T-helper 1 cell (primary cell): Measurements from ENCODE around the gene TANGO6.
"Not testable (repeated sequence)": the region's sequence is repeated elsewhere in the genome, so short reads cannot be mapped to it uniquely, and the experiment has no call there.

Source experiments
- DNase-seq, 5 donors: peaks; one replicate each; pipeline ENCODE4 v3.0.0-alpha.2; 2012 to 2020

The TANGO6 gene

GRCh38 chr16:68973611-68974120 is 130.3 kb downstream of the TANGO6 start:
- DNase-seq = no peak

DNA sequence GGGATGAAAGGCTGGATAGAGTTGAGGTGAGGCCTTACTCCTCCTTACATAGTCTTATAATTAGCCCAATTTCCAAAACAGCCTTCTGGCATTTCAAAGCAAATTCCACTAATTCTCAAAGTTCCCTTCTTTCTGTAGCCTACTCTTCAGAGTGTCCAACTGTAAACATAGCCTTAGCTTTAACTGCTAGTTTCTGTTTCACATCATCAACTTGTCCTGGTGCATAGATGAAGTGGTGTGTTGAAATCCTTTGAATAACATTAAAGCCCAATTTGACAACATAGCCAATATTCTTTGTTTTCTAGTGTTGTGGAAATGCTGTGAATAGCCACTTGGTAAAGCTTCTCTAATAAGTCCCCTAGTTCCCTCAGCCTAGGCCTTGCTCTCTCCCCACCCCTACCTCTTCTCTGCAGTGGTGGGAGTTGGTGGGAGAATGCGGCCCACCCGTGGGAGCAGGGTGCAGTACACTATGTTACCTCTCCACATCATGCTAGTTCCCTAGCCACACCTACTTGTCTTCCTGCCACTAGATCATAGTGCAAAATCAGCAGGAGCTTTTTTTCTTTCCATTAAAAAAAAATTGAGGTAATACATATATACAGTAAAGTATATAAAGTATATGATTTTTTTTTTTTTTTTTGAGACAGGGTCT is 135.1 kb downstream of the TANGO6 start:
- no peak for DNase-seq

DNA sequence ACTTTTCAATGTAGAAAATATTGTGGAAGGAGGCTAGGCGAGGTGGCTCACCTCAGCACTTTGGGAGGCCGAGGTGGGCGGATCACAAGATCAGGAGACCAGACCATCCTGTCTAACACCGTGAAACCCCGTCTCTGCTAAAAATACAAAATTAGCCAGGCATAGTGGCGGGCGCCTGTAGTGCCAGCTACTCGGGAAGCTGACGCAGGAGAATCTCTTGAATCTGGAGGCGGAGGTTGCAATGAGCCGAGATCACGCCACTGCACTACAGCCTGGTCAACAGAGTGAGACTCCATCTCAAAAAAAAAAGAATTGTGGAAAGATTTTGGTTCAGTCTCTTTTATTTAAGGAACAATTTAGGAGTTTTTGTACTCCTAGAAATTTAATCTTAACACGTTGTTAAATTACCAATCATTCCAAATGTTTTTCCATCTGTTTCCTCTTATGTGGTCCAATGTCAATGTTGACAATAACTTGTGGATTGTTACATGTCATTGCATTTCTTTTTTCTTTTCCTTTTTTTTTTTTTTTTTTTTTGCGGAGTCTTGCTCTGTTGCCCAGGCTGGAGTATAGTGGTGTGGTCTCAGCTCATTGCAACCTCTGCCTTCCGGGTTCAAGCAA is 137.5 kb downstream of the TANGO6 start:
- DNase-seq = no peak

GRCh38 chr16:68981971-68982370 is 138.6 kb downstream of the TANGO6 start:
- DNase-seq = no peak

DNA sequence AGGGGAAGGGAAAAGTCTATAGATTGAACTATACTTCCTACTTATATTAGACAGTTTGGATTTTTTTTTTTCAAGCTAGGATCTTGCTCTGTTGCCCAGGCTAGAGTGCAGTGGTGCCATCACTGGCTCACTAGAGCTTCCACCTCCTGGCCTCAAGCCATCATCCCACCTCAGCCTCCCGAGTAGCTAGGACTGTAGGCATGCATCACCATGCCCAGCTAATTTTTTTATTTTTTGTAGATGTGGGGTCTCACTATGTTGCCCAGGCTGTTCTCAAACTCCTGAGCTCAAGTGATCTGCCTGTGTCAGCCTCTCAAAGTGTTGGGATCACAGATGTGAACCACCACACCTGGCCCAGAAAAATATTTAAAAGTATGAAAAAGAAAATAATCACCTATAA is 141.1 kb downstream of the TANGO6 start:
- no peak for DNase-seq

DNA sequence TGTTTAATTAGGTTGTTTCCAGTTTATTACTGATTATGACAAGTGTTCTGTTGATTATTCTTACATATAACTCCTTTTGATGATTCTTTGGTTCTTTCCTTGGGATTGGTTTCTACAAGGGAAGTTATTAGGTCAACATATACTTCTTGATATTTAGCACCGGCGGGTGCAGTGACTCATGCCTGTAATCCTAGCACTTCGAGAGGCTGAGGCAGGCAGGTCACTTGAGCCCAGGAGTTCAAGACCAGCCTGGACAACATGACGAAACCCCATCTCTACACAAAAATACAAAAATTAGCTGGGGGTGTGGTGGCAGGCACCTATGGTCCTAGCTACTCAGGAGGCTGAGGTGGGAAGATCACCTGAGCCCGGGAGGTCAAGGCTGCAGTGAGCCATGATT is 141.9 kb downstream of the TANGO6 start:
- no peak for DNase-seq

GRCh38 chr16:68985855-68986254 is 142.5 kb downstream of the TANGO6 start:
- DNase-seq = no peak

DNA sequence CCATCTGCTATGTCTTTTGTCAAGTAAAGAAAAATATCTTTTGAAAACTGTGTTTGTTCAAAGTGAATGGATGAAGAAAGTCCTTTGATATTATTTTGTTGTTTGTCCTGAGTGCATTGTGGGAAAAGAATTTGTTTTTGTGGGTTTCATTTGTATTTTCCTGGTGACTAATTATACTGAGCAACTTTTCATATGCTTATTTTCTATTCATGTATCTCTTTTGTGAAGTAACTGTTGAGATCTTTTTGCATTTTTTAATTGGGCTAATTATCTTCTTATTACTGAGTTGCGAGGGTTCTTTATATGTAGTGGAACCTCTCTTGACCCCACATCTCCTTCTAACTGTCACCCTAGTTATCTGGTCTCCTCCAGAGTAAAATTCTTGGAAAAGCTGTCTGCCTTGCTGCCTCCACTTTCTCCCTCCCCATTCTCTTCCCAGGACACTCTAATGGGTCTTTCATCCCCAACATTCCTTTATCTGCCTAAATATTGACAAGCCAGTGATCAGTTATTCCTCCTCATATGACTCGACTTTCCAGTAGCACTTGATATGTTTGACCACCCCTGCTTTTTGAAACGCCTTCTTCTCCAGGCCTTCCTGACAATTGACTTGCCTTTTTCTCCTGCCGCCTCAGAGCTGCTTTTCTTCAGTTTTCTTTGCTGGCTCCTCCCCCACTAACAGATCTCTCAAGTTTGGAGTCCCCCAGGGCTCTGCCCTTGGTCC is 144.6 kb downstream of the TANGO6 start:
- no peak for DNase-seq

DNA sequence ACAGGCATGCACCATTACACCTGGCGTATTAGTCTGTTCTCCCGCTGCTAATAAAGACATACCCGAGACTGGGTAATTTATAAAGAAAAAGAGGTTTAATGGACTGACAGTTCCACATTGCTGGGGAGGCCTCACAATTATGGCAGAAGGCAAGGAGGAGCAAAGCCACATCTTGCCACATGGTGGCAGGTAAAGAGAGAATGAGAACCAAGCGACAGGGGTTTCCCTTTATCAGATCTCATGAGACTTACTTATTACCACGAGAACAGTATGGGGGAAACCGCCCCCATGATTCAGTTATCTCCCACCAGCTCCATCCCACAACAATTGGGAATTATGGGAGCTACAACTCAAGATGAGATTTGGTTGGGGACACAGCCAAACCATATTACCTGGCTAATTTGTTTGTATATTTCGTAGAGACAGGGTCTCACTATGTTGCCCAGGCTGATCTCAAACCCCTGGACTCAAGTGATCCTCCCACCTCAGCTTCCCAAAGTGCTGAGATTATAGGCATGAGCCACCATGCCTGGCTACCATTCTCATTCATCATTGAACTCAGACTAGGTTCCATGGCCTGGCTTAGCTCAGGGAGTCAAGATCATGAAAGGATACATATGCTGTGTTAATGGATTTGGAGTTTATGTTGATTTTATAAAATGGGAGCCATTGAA is 147.0 kb downstream of the TANGO6 start:
- not testable (repeated sequence) for DNase-seq

GRCh38 chr16:68991075-68991474 is 147.7 kb downstream of the TANGO6 start:
- DNase-seq = no peak

DNA sequence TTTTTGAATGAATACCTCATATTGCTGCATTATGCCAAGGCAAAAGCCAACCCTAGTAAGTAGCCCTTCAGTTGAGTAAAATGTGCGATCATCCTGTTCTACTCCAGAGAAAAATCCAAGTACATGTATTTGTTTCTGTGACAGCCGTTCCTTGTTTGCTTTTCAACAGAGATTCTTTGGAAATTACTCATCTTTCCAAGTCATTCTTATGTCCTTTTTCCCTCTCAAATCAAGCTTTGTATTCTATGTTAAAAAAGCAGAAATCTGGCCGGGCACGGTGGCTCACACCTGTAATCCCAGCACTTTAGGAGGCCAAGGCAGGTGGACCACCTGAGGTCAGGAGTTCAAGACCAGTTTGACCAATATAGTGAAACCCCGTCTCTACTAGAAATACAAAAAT is 149.2 kb downstream of the TANGO6 start:
- DNase-seq = no peak

DNA sequence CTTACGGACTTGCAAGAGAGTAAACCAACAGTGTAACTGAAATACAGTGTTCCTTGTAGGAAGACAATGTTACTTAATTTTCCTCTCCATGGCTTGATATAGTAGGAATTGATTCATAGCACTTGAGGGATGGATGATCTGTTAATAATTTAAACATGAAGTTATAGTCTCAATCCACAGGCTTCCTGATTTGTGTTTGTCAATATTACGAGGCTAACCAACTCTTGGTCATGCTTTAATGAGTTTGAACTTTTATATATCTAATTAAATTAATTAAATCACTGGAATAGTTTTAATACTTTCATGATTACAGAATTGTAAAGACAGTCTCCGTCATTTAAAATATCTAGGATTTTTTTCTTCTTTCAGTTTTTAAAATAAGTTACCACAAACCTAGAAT is 150.1 kb downstream of the TANGO6 start:
- no peak for DNase-seq

GRCh38 chr16:68993885-68994284 is 150.6 kb downstream of the TANGO6 start:
- no peak for DNase-seq

GRCh38 chr16:68994324-68994723 is 151.0 kb downstream of the TANGO6 start:
- no peak for DNase-seq

- peak in 1 of 5 donors; percentile 1 for DNase-seq
Observed at GRCh38 chr16:68995011-68995504, 151.7 kb downstream of the TANGO6 start.

DNA sequence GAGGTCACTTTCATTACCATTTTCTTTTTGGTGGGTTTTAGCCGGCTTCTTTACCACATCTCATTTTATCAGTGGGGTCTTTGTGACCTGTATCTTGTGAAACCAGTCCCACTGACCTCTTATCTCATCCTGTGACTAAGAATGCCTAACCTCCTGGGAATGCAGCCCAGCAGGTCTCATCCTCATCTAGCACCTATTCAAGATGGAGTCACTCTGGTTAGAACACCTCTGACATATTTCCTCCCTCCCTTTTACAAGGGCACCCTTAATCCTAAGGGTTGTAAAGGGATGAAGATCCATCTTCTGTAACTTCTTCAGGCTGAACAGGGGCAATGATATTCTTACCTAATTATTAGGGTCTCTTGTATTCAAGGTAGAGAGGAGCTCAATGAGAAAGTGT is 154.2 kb downstream of the TANGO6 start:
- DNase-seq = no peak

GRCh38 chr16:68999114-68999513 is 155.8 kb downstream of the TANGO6 start:
- no peak for DNase-seq

GRCh38 chr16:69003500-69003899 is 160.2 kb downstream of the TANGO6 start:
- DNase-seq = no peak

DNA sequence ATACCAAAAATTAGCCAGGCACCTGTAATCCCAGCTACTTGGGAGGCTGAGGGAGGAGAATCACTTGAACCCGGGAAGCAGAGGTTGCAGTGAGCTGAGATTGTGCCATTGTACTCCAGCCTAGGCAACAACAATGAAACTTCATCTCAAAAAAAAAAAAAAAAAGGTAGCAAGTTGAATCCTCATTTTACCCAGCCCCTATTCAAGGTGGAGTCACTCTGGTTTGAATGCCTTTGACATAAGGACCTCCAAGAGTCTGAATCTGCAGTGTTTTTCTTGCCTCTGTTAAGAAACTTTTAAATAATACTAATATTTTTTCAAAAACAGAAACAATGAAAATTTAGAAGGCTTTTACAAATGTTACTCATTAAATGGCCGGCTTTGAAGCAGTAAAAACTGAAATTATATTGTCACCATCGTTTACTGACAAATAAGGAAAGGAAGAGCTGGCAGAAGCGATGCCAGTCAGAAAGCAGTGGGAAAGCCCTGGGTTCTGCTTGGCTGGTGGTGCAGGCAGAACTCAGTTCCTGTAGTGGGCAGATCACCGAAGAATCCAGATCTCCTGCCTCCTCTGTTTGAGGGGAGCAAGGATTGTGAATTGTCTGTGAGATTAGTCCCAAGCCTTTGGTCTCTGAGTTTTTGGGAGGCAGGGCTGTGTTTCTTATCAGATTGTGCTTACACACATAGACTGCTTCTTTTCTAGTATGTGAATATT is 162.5 kb downstream of the TANGO6 start:
- no peak for DNase-seq

GRCh38 chr16:69012906-69013305 is 169.6 kb downstream of the TANGO6 start:
- no peak for DNase-seq

GRCh38 chr16:69013991-69014390 is 170.7 kb downstream of the TANGO6 start:
- no peak for DNase-seq

DNA sequence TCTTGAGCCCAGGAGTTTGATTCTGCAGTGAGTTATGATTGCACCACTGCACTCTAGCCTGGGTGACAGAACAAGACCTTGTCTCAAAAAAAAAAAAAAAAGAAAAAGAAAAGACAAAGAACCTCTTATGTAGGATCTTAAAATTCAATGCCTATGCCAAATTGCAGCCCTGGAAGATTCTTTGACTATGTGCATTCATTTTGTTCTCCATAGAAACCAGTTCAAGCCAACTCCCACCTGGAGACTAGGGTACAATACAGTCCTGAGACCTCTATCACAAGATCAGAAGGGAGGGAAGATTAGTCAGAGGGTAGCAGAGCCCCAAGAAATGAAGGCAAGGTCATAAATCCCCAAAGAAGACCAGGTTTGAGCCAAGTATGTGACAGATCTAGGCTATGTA is 171.5 kb downstream of the TANGO6 start:
- DNase-seq = no peak
